ENCODE measurements around the gene PDC. TPM values are rescaled to one million over a fixed set of nuclear protein-coding genes. Genes with fewer than 3 reads are reported as not detected.

PDC gene
- total RNA-seq, 1 donor from 2014 or later, result not detected

- DNase-seq (ENCODE audit: low spot score in 2 of 2), result peak in 1 of 2 donors; percentile 66
- Histone ChIP-seq H3K27me3 (no peaks in the 10 kb centered on the region), H3K4me1 (no peaks in the 10 kb centered on the region), H3K9me3 (no peaks in the 10 kb centered on the region), H3K27ac (no peak overlapping the region), H3K36me3 (no peaks in the 10 kb centered on the region), H3K4me3 (no peak overlapping the region)
- intact Hi-C loops (cut with DNase I), result loop anchor here (5.0 kb wide), 1 partner anchor 505 kb away; no protein-coding TSS in a partner anchor
- peak; percentile 55 to 89 (median 61) for TF ChIP-seq CTCF (IDR thresholded peaks at IDR 0.05)
These were observed 21.8 kb upstream of the PDC start for GRCh38 chr1:186482661-186483255.

GRCh38 chr1:186481303-186481888, 20.5 kb upstream of the PDC start:
- H3K27ac ChIP-seq, result no peak overlapping the region
- intact Hi-C loops (cut with DNase I), result loop anchor here (5.0 kb wide), 1 partner anchor 506 kb away; no protein-coding TSS in a partner anchor
- no peak for TF ChIP-seq CTCF (IDR thresholded peaks at IDR 0.05)
- no peaks in the 10 kb centered on the region for H3K27me3 ChIP-seq
- no peaks in the 10 kb centered on the region for H3K4me1 ChIP-seq
- no peak for DNase-seq (ENCODE audit: low spot score in 2 of 2)
- H3K9me3 ChIP-seq, result no peaks in the 10 kb centered on the region
- no peak overlapping the region for H3K4me3 ChIP-seq
- no peaks in the 10 kb centered on the region for H3K36me3 ChIP-seq

- intact Hi-C loops (cut with DNase I), result no loop called here
- Histone ChIP-seq H3K4me1 (no peaks in the 10 kb centered on the region), H3K27me3 (no peaks in the 10 kb centered on the region), H3K36me3 (no peaks in the 10 kb centered on the region), H3K9me3 (no peaks in the 10 kb centered on the region), H3K4me3 (no peak overlapping the region), H3K27ac (no peak overlapping the region)
- TF ChIP-seq CTCF (IDR thresholded peaks at IDR 0.05), result no peak
- no peak for DNase-seq (ENCODE audit: low spot score in 2 of 2)
These were observed 18.2 kb upstream of the PDC start for GRCh38 chr1:186479162-186479561.

- TF ChIP-seq CTCF (IDR thresholded peaks at IDR 0.05), result no peak
- H3K9me3 ChIP-seq, result no peaks in the 10 kb centered on the region
- H3K4me1 ChIP-seq, result no peaks in the 10 kb centered on the region
- no peaks in the 10 kb centered on the region for H3K36me3 ChIP-seq
- no peak overlapping the region for H3K4me3 ChIP-seq
- intact Hi-C loops (cut with DNase I), result no loop called here
- no peak overlapping the region for H3K27ac ChIP-seq
- no peak for DNase-seq (ENCODE audit: low spot score in 2 of 2)
- no peaks in the 10 kb centered on the region for H3K27me3 ChIP-seq
These were observed 15.5 kb upstream of the PDC start for GRCh38 chr1:186476264-186477040.

GRCh38 chr1:186474208-186474607, 13.3 kb upstream of the PDC start:
- TF ChIP-seq CTCF (IDR thresholded peaks at IDR 0.05), result no peak
- intact Hi-C loops (cut with DNase I), result no loop called here
- H3K4me1 ChIP-seq, result no peaks in the 10 kb centered on the region
- H3K9me3 ChIP-seq, result no peaks in the 10 kb centered on the region
- H3K36me3 ChIP-seq, result no peaks in the 10 kb centered on the region
- H3K4me3 ChIP-seq, result no peak overlapping the region
- no peaks in the 10 kb centered on the region for H3K27me3 ChIP-seq
- H3K27ac ChIP-seq, result no peak overlapping the region
- no peak for DNase-seq (ENCODE audit: low spot score in 2 of 2)

Data from ascending aorta (tissue), 2 donors.